Measurements from ENCODE around the gene NRBP1. TPM values are rescaled to one million over a fixed set of nuclear protein-coding genes. Genes with fewer than 3 reads are reported as not detected.

Gene NRBP1
- total RNA-seq, 3 donors from 2014 or later (not counting 1 experiment from before 2014, with no cell fraction given), result 240 to 278 (median 262) TPM

GRCh38 chr2:27489118-27489497, 60.7 kb downstream of the NRBP1 start:
- Mint-ChIP-seq H3K27ac (peak overlapping the region; percentile 92), H3K4me3 (peak overlapping the region; percentile 90), H3K27me3 (ENCODE audit: low read depth in 2 of 2) (peaks cover 12 to 17% of the 10 kb centered on the region in 2 donors), H3K9me3 (no peaks in the 10 kb centered on the region), H3K4me1 (peaks cover 14 to 20% of the 10 kb centered on the region in 2 donors), H3K36me3 (no peaks in the 10 kb centered on the region)
- 2% methylated on average over 11 of the region's 11 CpGs for whole genome bisulfite sequencing (ENCODE audit: insufficient coverage)
- TF ChIP-seq CTCF (IDR thresholded peaks at IDR 0.05), result no peak
- peak overlapping the region; percentile 77 for H3K27ac ChIP-seq (ENCODE audit: low read length)
- H3K4me3 ChIP-seq (ENCODE audit: low read length), result peak overlapping the region; percentile 45
- intact Hi-C loops (cut with micrococcal nuclease), result loop anchor here (1.0 to 5.0 kb wide), 5 partner anchors 80 to 277 kb away; partner anchors contain the start of genes ATRAID, CCDC121, EIF2B4 and GPN1
- peaks cover 14% of the 10 kb centered on the region for H3K4me1 ChIP-seq (ENCODE audit: control insufficient read depth, insufficient read depth, low read length)
- peaks cover 7% of the 10 kb centered on the region for H3K27me3 ChIP-seq (ENCODE audit: control insufficient read depth, insufficient read depth, low read length)
- no peaks in the 10 kb centered on the region for H3K9me3 ChIP-seq (ENCODE audit: control insufficient read depth, insufficient read depth, low read length)
- DNase-seq (peak in 1 of 2 donors; percentile 21), ATAC-seq (peak in 2 of 3 donors; percentile 2 to 8)
- H3K36me3 ChIP-seq (ENCODE audit: control insufficient read depth, insufficient read depth, low read length), result no peaks in the 10 kb centered on the region

- intact Hi-C loops (cut with micrococcal nuclease), result loop anchor here (1.0 to 5.0 kb wide), 5 partner anchors 81 to 277 kb away; partner anchors contain the start of genes ATRAID, CCDC121, EIF2B4 and GPN1
- Mint-ChIP-seq H3K4me1 (peaks cover 14 to 20% of the 10 kb centered on the region in 2 donors), H3K27ac (peak within 1 kb of the TSS; percentile 92), H3K4me3 (peak within 1 kb of the TSS; percentile 90), H3K27me3 (ENCODE audit: low read depth in 2 of 2) (peaks cover 12 to 21% of the 10 kb centered on the region in 2 donors), H3K9me3 (no peaks in the 10 kb centered on the region), H3K36me3 (no peaks in the 10 kb centered on the region)
- Histone ChIP-seq H3K27ac (ENCODE audit: low read length) (peak within 1 kb of the TSS; percentile 77), H3K9me3 (ENCODE audit: control insufficient read depth, insufficient read depth, low read length) (no peaks in the 10 kb centered on the region), H3K4me3 (ENCODE audit: low read length) (peak within 1 kb of the TSS; percentile 45), H3K27me3 (ENCODE audit: control insufficient read depth, insufficient read depth, low read length) (peaks cover 13% of the 10 kb centered on the region), H3K36me3 (ENCODE audit: control insufficient read depth, insufficient read depth, low read length) (no peaks in the 10 kb centered on the region), H3K4me1 (ENCODE audit: control insufficient read depth, insufficient read depth, low read length) (peaks cover 21% of the 10 kb centered on the region)
- DNase-seq (peak; percentile 97 to 100), ATAC-seq (peak; percentile 95 to 99 (median 96))
- no peak for TF ChIP-seq CTCF (IDR thresholded peaks at IDR 0.05)
- 4% methylated on average over 40 of the region's 43 CpGs for WGBS (ENCODE audit: insufficient coverage)
Measured at GRCh38 chr2:27489498-27490397, 61.3 kb downstream of the NRBP1 start, which contains the start of gene IFT172. Gene IFT172 (minus strand): TSS chr2:27489743. CDS start chr2:27489653, 90 bp downstream.

Other genes with a start within 250 kb of the NRBP1 start
- gene ATRAID, start 216.6 kb upstream of the NRBP1 start, total RNA-seq, result 10 to 100 TPM; 65.5 to 76.6 (median 76.5) TPM
- gene SLC5A6, start 216.4 kb upstream of the NRBP1 start, total RNA-seq, result 100 to 1,000 TPM in 1 of 3 donors, 10 to 100 TPM in 2; 86.2 to 102 (median 93.7) TPM
- gene CAD, start 211.3 kb upstream of the NRBP1 start, total RNA-seq, result 10 to 100 TPM; 21.8 to 26.6 (median 24.0) TPM
- not detected for gene SLC30A3, start 165.6 kb upstream of the NRBP1 start, total RNA-seq
- not detected for gene DNAJC5G, start 153.2 kb upstream of the NRBP1 start, total RNA-seq
- under 1 TPM in 2 of 3 donors, not detected in 1; 0.18 to 0.21 TPM for gene TRIM54, start 146.2 kb upstream of the NRBP1 start, total RNA-seq
- 1 to 10 TPM; 1.6 to 3.6 (median 2.4) TPM for gene UCN, start 120.2 kb upstream of the NRBP1 start, total RNA-seq
- gene MPV17, start 105.5 kb upstream of the NRBP1 start, total RNA-seq, result 10 to 100 TPM; 63.9 to 75.2 (median 64.8) TPM
- 10 to 100 TPM; 56.1 to 68.7 (median 59.7) TPM for gene GTF3C2, start 71.9 kb upstream of the NRBP1 start, total RNA-seq
- 10 to 100 TPM; 35.0 to 44.5 (median 40.8) TPM for gene EIF2B4, start 58.3 kb upstream of the NRBP1 start, total RNA-seq
- 100 to 1,000 TPM in 2 of 3 donors, 10 to 100 TPM in 1; 96.3 to 107 (median 100) TPM for gene SNX17, start 58.0 kb upstream of the NRBP1 start, total RNA-seq
- gene ZNF513, start 47.9 kb upstream of the NRBP1 start, total RNA-seq, result 10 to 100 TPM; 24.2 to 28.1 (median 26.1) TPM
- 10 to 100 TPM; 63.9 to 73.8 (median 69.5) TPM for gene PPM1G, start 19.0 kb upstream of the NRBP1 start, total RNA-seq
- gene KRTCAP3, start 13.8 kb downstream of the NRBP1 start, total RNA-seq, result 1 to 10 TPM; 4.4 to 8.4 (median 5.1) TPM
- 10 to 100 TPM; 24.8 to 35.7 (median 30.7) TPM for gene IFT172, start 61.1 kb downstream of the NRBP1 start, total RNA-seq
- not detected for gene FNDC4, start 66.6 kb downstream of the NRBP1 start, total RNA-seq
- not detected for gene GCKR, start 68.2 kb downstream of the NRBP1 start, total RNA-seq
- gene ZNF512, start 154.4 kb downstream of the NRBP1 start, total RNA-seq, result 10 to 100 TPM; 26.5 to 40.9 (median 30.6) TPM
- gene CCDC121, start 200.4 kb downstream of the NRBP1 start, total RNA-seq, result under 1 TPM; 0.25 to 0.58 (median 0.42) TPM
- gene GPN1, start 200.4 kb downstream of the NRBP1 start, total RNA-seq, result 10 to 100 TPM; 31.5 to 36.1 (median 34.9) TPM
- 10 to 100 TPM; 52.2 to 53.7 (median 52.8) TPM for gene SUPT7L, start 235.0 kb downstream of the NRBP1 start, total RNA-seq
- 10 to 100 TPM; 22.0 to 26.0 (median 24.8) TPM for gene SLC4A1AP, start 235.3 kb downstream of the NRBP1 start, total RNA-seq